H1 (cell line): Measurements from ENCODE around the gene LARP4B. TPM values are rescaled to one million over a fixed set of nuclear protein-coding genes. Genes with fewer than 3 reads are reported as not detected.

ENCODE experiments used
- CTCF ChIA-PET: fragments of 300-600 bp; sonication (Branson Sonifier 250); formaldehyde crosslinking; loops from one replicate; lab custom pipeline; 2021; ENCODE audit not compliant: partially characterized antibody; lab: Charles Lee
- POLR2A ChIA-PET: fragments of 300-600 bp; sonication (Branson Sonifier 250); formaldehyde crosslinking; loops from one replicate; lab custom pipeline; 2021; ENCODE audit warnings: inconsistent platforms; ENCODE audit not compliant: partially characterized antibody; lab: Charles Lee
- DNase-seq, 2 experiments: peaks; one replicate each; pipeline versions ENCODE4 v3.0.0 to v3.0.0-alpha.2; 2010 to 2022; ENCODE audit warnings: low spot score in 2 of 2, low read depth in 1 of 2, mixed read lengths in 1 of 2
- FAIRE-seq: peaks from 2 replicates; lab custom pipeline; 2011; peaks lifted over from hg19 to GRCh38; lab: Jason Lieb, UNC
- H2AFZ ChIP-seq: 2 replicates; pipeline ENCODE4 v1.8.1; 2012; ENCODE audit warnings: low read length, inconsistent platforms
- H2AK5ac ChIP-seq: 2 replicates; pipeline ENCODE4 v1.6.1; 2013; ENCODE audit warnings: low read depth, low read length
- H2BK120ac ChIP-seq: replicated peaks from 2 replicates; pipeline ENCODE3; 2013; ENCODE audit warnings: low read depth, low read length, inconsistent platforms
- H2BK12ac ChIP-seq: 2 replicates; pipeline ENCODE4 v1.6.1; 2013; ENCODE audit warnings: low read depth, low read length
- H2BK15ac ChIP-seq: 2 replicates; pipeline ENCODE4 v1.6.1; 2013; ENCODE audit warnings: low read length
- H2BK20ac ChIP-seq: 2 replicates; pipeline ENCODE4 v1.6.1; 2013; ENCODE audit warnings: low read length
- H2BK5ac ChIP-seq: 2 replicates; pipeline ENCODE4 v1.6.1; 2013; ENCODE audit warnings: low read depth, low read length
- H3K14ac ChIP-seq: 2 replicates; pipeline ENCODE4 v1.6.1; 2013; ENCODE audit warnings: inconsistent platforms; ENCODE audit not compliant: insufficient read length
- H3K18ac ChIP-seq: 2 replicates; pipeline ENCODE4 v1.6.1; 2013; ENCODE audit warnings: low read length; ENCODE audit errors: extremely low read depth
- H3K23ac ChIP-seq: 2 replicates; pipeline ENCODE4 v1.6.1; 2013; ENCODE audit warnings: inconsistent platforms; ENCODE audit not compliant: insufficient read length
- H3K23me2 ChIP-seq: 2 replicates; pipeline ENCODE4 v1.6.1; 2013; ENCODE audit warnings: low read depth, low read length
- H3K27ac ChIP-seq: 2 replicates; pipeline ENCODE4 v1.6.1; 2011; ENCODE audit warnings: low read depth, low read length, inconsistent platforms
- H3K27me3 ChIP-seq, 4 experiments: replicated peaks in 1 of 4; 1 replicate in 1 of 4; 2 replicates in 3 of 4; pipeline versions ENCODE4 v1.6.1 to v1.8.1; 2011 to 2013; ENCODE audit warnings: low read length in 3 of 4, mild to moderate bottlenecking in 3 of 4, inconsistent platforms in 2 of 4, mixed read lengths in 2 of 4, moderate library complexity in 1 of 4; ENCODE audit not compliant: control insufficient read depth in 3 of 4, insufficient read depth in 3 of 4; ENCODE audit errors: extremely low read depth in 1 of 4
- H3K36me3 ChIP-seq, 4 experiments: 2 replicates each; pipeline versions ENCODE4 v1.6.1 to v1.8.1; 2011 to 2013; ENCODE audit warnings: mild to moderate bottlenecking in 4 of 4, low read length in 3 of 4, moderate library complexity in 2 of 4, control low read depth in 1 of 4, inconsistent platforms in 1 of 4; ENCODE audit not compliant: insufficient read depth in 4 of 4, control insufficient read depth in 2 of 4
- H3K4ac ChIP-seq: replicated peaks from 2 replicates; pipeline ENCODE3; 2013; ENCODE audit warnings: low read length, low read depth, mixed read lengths, inconsistent platforms; ENCODE audit not compliant: insufficient read length
- H3K4me1 ChIP-seq, 4 experiments: replicated peaks in 1 of 4; 1 replicate in 1 of 4; 2 replicates in 3 of 4; pipeline versions ENCODE4 v1.6.1 to v1.8.1; 2011 to 2013; ENCODE audit warnings: low read length in 3 of 4, inconsistent platforms in 2 of 4, mixed read lengths in 1 of 4; ENCODE audit not compliant: insufficient read depth in 4 of 4, control insufficient read depth in 3 of 4
- H3K4me2 ChIP-seq, 2 experiments: 2 replicates each; pipeline versions ENCODE4 v1.6.1 to v1.8.1; 2011 to 2013; ENCODE audit warnings: low read depth in 2 of 2, low read length in 2 of 2, control low read depth in 1 of 2, inconsistent platforms in 1 of 2, mild to moderate bottlenecking in 1 of 2; ENCODE audit not compliant: insufficient read depth in 1 of 2
- H3K4me3 ChIP-seq, 4 experiments: fragments of 200-600, 300-600 bp in 1 of 4; sonication (generic), shearing (Covaris generic), sonication (Bioruptor Twin) in 1 of 4; 2 replicates each; pipeline versions ENCODE4 v1.5.1 to v1.8.1; 2011 to 2016; ENCODE audit warnings: low read length in 4 of 4, low read depth in 3 of 4, control low read depth in 2 of 4, inconsistent platforms in 2 of 4, mild to moderate bottlenecking in 2 of 4, mixed read lengths in 1 of 4, moderate library complexity in 1 of 4; ENCODE audit not compliant: insufficient read depth in 2 of 4; ENCODE audit errors: extremely low read depth in 1 of 4
- H3K56ac ChIP-seq: replicated peaks from 2 replicates; pipeline ENCODE3; 2013; ENCODE audit warnings: low read depth, mild to moderate bottlenecking, mixed read lengths, low read length, inconsistent platforms; ENCODE audit not compliant: insufficient read length
- H3K79me1 ChIP-seq: 2 replicates; pipeline ENCODE4 v1.6.1; 2013; ENCODE audit warnings: low read depth, low read length, control low read depth
- H3K79me2 ChIP-seq, 2 experiments: 2 replicates each; pipeline versions ENCODE4 v1.6.1 to v1.8.1; 2012 to 2013; ENCODE audit warnings: low read length in 2 of 2, mild to moderate bottlenecking in 2 of 2, inconsistent platforms in 1 of 2; ENCODE audit not compliant: insufficient read depth in 2 of 2, control insufficient read depth in 1 of 2
- H3K9ac ChIP-seq, 4 experiments: replicated peaks in 1 of 4; 1 replicate in 1 of 4; 2 replicates in 3 of 4; pipeline versions ENCODE4 v1.6.1 to v1.8.1; 2011 to 2013; ENCODE audit warnings: low read depth in 3 of 4, low read length in 3 of 4, control low read depth in 2 of 4, mild to moderate bottlenecking in 2 of 4, moderate library complexity in 2 of 4, inconsistent platforms in 1 of 4; ENCODE audit errors: extremely low read depth in 1 of 4
- H3K9me3 ChIP-seq, 2 experiments: 2 replicates each; pipeline versions ENCODE4 v1.6.1 to v1.8.1; 2012 to 2013; ENCODE audit warnings: mild to moderate bottlenecking in 2 of 2, moderate library complexity in 2 of 2, control low read depth in 1 of 2, inconsistent platforms in 1 of 2, low read depth in 1 of 2, low read length in 1 of 2, mixed read lengths in 1 of 2; ENCODE audit not compliant: insufficient read depth in 2 of 2
- H4K20me1 ChIP-seq, 2 experiments: replicated peaks in 1 of 2; 2 replicates each; pipeline versions ENCODE3 to v1.8.1; 2011 to 2013; ENCODE audit warnings: inconsistent platforms in 2 of 2, low read length in 2 of 2, mild to moderate bottlenecking in 1 of 2; ENCODE audit not compliant: insufficient read depth in 2 of 2, control insufficient read depth in 1 of 2
- H4K5ac ChIP-seq: 2 replicates; pipeline ENCODE4 v1.6.1; 2013; ENCODE audit warnings: low read length, low read depth, mixed read lengths, inconsistent platforms; ENCODE audit not compliant: insufficient read length
- H4K8ac ChIP-seq: 2 replicates; pipeline ENCODE4 v1.8.0; 2013; ENCODE audit warnings: mild to moderate bottlenecking, moderate library complexity, low read length, inconsistent platforms; ENCODE audit not compliant: insufficient read depth; ENCODE audit errors: extremely low read depth
- H4K91ac ChIP-seq: replicated peaks from 2 replicates; pipeline ENCODE3; 2013; ENCODE audit warnings: low read length, mixed read lengths, inconsistent platforms; ENCODE audit not compliant: insufficient read length
- BACH1 ChIP-seq: IDR thresholded peaks from 2 replicates; pipeline ENCODE4 v1.6.1; 2012; ENCODE audit warnings: low read length, improper control_type of control experiment
- CBX8 ChIP-seq: fragments of 300-800, 300-1000 bp; sonication (generic); IDR thresholded peaks from 2 replicates; pipeline ENCODE4 v1.7.1; 2016; ENCODE audit warnings: low read depth, low read length, borderline replicate concordance
- CEBPB ChIP-seq: IDR thresholded peaks from 2 replicates; pipeline ENCODE4 v1.6.1; 2012; ENCODE audit warnings: low read depth, low read length
- CHD2 ChIP-seq: IDR thresholded peaks from 2 replicates; pipeline ENCODE4 v1.6.1; 2012; ENCODE audit warnings: low read length, improper control_type of control experiment
- CTBP2 ChIP-seq: IDR thresholded peaks from 2 replicates; pipeline ENCODE4 v1.7.0; 2011; ENCODE audit warnings: borderline replicate concordance, mild to moderate bottlenecking, moderate library complexity, mixed read lengths, low read length; ENCODE audit not compliant: insufficient read depth, insufficient read length
- EP300 ChIP-seq, 2 experiments: IDR thresholded peaks; 1 replicate in 1 of 2; 2 replicates in 1 of 2; pipeline ENCODE4 v1.6.1; 2011 to 2012; ENCODE audit warnings: low read depth in 2 of 2, low read length in 2 of 2, mild to moderate bottlenecking in 2 of 2, borderline replicate concordance in 1 of 2, inconsistent platforms in 1 of 2, moderate library complexity in 1 of 2
- FOSL1 ChIP-seq: IDR thresholded peaks from 2 replicates; pipeline ENCODE4 v1.6.1; 2011; ENCODE audit warnings: mild to moderate bottlenecking, low read depth, low read length, moderate library complexity; ENCODE audit not compliant: insufficient read depth
- HDAC6 ChIP-seq: IDR thresholded peaks from one replicate; pipeline ENCODE4 v1.7.1; 2012; ENCODE audit warnings: low read depth, mild to moderate bottlenecking, inconsistent platforms, low read length, moderate library complexity
- MAFK ChIP-seq: IDR thresholded peaks from 2 replicates; pipeline ENCODE4 v1.6.1; 2012; ENCODE audit warnings: low read depth, mild to moderate bottlenecking, improper control_type of control experiment, low read length
- NRF1 ChIP-seq: IDR thresholded peaks from 2 replicates; pipeline ENCODE4 v1.6.1; 2011; ENCODE audit warnings: mild to moderate bottlenecking, low read depth, low read length, improper control_type of control experiment
- RAD21 ChIP-seq, 2 experiments: IDR thresholded peaks in 1 of 2; conservative IDR thresholded peaks in 1 of 2; 2 replicates each; pipeline ENCODE4 v1.6.1; 2011; ENCODE audit warnings: low read depth in 2 of 2, low read length in 2 of 2, improper control_type of control experiment in 1 of 2, inconsistent platforms in 1 of 2, mild to moderate bottlenecking in 1 of 2, moderate library complexity in 1 of 2
- RFX5 ChIP-seq: IDR thresholded peaks from 2 replicates; pipeline ENCODE4 v1.6.1; 2011; ENCODE audit warnings: low read depth, low read length, improper control_type of control experiment, borderline replicate concordance
- YY1 ChIP-seq: IDR thresholded peaks from 2 replicates; pipeline ENCODE4 v1.6.1; 2011; ENCODE audit warnings: low read depth, mild to moderate bottlenecking, low read length
- WGBS, 2 experiments: shearing (Covaris generic) in 1 of 2; methylation state at CpG; one replicate each; pipeline versions ENCODE4 v1.1.6 to v1.1.7; 2013 to 2015; ENCODE audit warnings: low lambda C conversion rate in 2 of 2, mixed read lengths in 2 of 2, inconsistent platforms in 1 of 2, low coverage in 1 of 2, missing lambda C conversion rate in 1 of 2; ENCODE audit not compliant: insufficient replicate concordance in 2 of 2, insufficient coverage in 1 of 2, insufficient read length in 1 of 2; ENCODE audit errors: extremely low coverage in 1 of 2, missing lambda C conversion rate in 1 of 2; 5-methylcytosine and 5-hydroxymethylcytosine counted together
- polyA plus RNA-seq, 7 experiments: library from polyadenylated mRNA; depleted of rRNA in 3 of 7; stranded (reverse) in 5 of 7; unstranded in 2 of 7; fragments of >200 nt in 5 of 7; fragments of 200-250 nt in 2 of 7; gene quantifications; 1 replicate in 5 of 7; 2 replicates in 1 of 7; 4 replicates in 1 of 7; pipeline versions ENCODE4 v1.2.1 to v1.2.3, GENCODE V29; 2011 to 2013; ENCODE audit warnings: missing spikeins in 2 of 7, mixed read lengths in 2 of 7
- total RNA-seq: library from RNA; stranded (reverse); fragmentation: NEBNext Ultra II Directional; extraction: Animal tissue kit (Norgen Biotek cat#: 25700); gene quantifications from 2 replicates; pipeline ENCODE4 v1.2.1, GENCODE V29; 2021

Gene LARP4B
- total and polyA plus RNA-seq, 2 of the 8 experiments (the other 6 are each of a cell fraction or from before 2014, with no cell fraction given) = 20.1 to 78.6 TPM

DNA sequence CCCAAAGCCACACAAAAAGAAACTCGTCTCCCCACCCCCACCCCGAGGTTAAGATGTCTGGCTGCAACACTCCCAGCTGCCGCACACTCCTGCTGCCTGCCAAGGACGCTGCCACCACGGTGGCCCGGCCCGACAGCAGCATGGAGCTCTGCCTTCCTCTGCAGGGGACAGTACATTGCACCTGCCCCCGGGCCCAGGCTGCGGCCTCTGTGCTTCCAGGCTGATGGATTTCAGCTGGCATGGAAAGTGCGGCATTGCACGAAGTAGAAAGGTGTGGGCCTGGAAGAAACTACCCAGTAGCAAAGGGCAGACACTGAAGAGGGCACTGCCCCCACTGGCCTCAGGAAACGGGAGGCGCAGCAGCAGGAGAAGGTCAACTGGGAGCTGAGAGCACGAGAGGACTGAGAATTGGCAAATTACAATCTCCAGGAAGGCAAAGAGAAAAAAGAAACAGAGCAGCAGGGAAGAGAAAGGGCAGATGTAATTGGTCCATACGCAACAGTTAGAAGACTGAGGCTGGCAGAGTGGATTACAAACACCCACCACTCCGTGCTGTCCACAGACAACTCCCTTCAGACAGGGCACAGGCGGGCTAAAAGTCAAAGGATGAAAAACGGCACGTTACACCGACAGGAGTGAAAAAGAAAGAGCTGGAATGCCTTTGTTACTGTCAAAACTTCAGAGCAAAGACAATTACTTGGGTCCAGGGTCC, 124.9 kb downstream of the LARP4B start:
- Histone ChIP-seq H4K8ac (no peak overlapping the region), H2AFZ (no peak overlapping the region), H3K18ac (no peak overlapping the region), H3K79me2 (no peaks in the 10 kb centered on the region), H4K20me1 (peaks cover 0 to 10% of the 10 kb centered on the region in 2 experiments), H3K23ac (no peak overlapping the region), H3K56ac (no peak overlapping the region), H2BK120ac (no peak overlapping the region), H3K27me3 (no peaks in the 10 kb centered on the region), H3K9ac (no peak overlapping the region; a peak in 1 of 7 replicates), H3K27ac (no peak overlapping the region), H3K4ac (no peak overlapping the region), H3K23me2 (no peaks in the 10 kb centered on the region), H4K5ac (no peak overlapping the region), H3K14ac (no peak overlapping the region), H2BK12ac (no peak overlapping the region), H2BK20ac (no peak overlapping the region), H3K9me3 (no peaks in the 10 kb centered on the region), H2BK5ac (no peak overlapping the region), H4K91ac (no peak overlapping the region), H3K4me2 (no peak overlapping the region), H3K4me3 (no peak overlapping the region), H2BK15ac (no peak overlapping the region), H3K79me1 (no peaks in the 10 kb centered on the region), H3K4me1 (peaks cover 0 to 6% (median 0%) of the 10 kb centered on the region in 4 experiments; a peak in 2 of 7 replicates), H2AK5ac (no peak overlapping the region), H3K36me3 (peaks cover 5 to 30% (median 14%) of the 10 kb centered on the region in 4 experiments; a peak in 6 of 8 replicates)
- POLR2A ChIA-PET = no interaction called here
- FAIRE-seq (no peak), DNase-seq (no peak)
- CTCF ChIA-PET = interaction anchor here (0.6 to 1.1 kb wide), 3 partner anchors 14 to 182 kb away, joined by 3 read pairs; no protein-coding TSS in a partner anchor
- 91% methylated on average over 20 of the region's 20 CpGs; no CpG with 5 or more reads in 1 of the 2 experiments for WGBS, 2 experiments
- TF ChIP-seq YY1 (no peak), RAD21 (IDR thresholded peaks at IDR 0.05 in 1 of 2, conservative IDR thresholded peaks at IDR 0.05 in 1 of 2; ENCODE audit: low read depth in 2 of 2, low read length in 2 of 2) (no peak), CEBPB (no peak), CTBP2 (no peak), CBX8 (no peak), HDAC6 (no peak), FOSL1 (no peak), EP300 (IDR thresholded peaks at IDR 0.05; ENCODE audit: borderline replicate concordance in 1 of 2, low read depth in 2 of 2, low read length in 2 of 2) (no peak), RFX5 (no peak), MAFK (no peak), NRF1 (no peak), CHD2 (no peak), BACH1 (no peak)
